Stimulated activated CD4-positive, alpha-beta T cell treated with anti-CD3 and anti-CD28 coated beads, Interleukin-1b, Interleukin-23, amount 100 ng/mL, for 48 hours (primary cell): ENCODE results near the gene PIGL.
"Not testable (repeated sequence)": the region's sequence is repeated elsewhere in the genome, so short reads cannot be mapped to it uniquely, and the experiment has no call there.

Experiments used
- DNase-seq: peaks from one replicate; pipeline ENCODE4 v3.0.0-alpha.2; 2020

The PIGL gene

GRCh38 chr17:16217002-16217635 is at the start of gene PIGL:
PIGL (plus strand) TSS chr17:16217210; CDS start chr17:16217227, 17 bp downstream.
- peak; percentile 90 for DNase-seq

GRCh38 chr17:16171613-16172012 is 45.4 kb upstream of the PIGL start:
- no peak for DNase-seq

- DNase-seq = no peak
These were observed 38.2 kb upstream of the PIGL start for GRCh38 chr17:16178836-16179235.

GRCh38 chr17:16181581-16181980 is 35.4 kb upstream of the PIGL start:
- DNase-seq = no peak

GRCh38 chr17:16187642-16188041 is 29.4 kb upstream of the PIGL start:
- DNase-seq = no peak

GRCh38 chr17:16189791-16190348 is 27.1 kb upstream of the PIGL start:
- DNase-seq = no peak

- DNase-seq = no peak
These were observed 26.2 kb upstream of the PIGL start for GRCh38 chr17:16190703-16191360.

- no peak for DNase-seq
These were observed 25.4 kb upstream of the PIGL start for GRCh38 chr17:16191604-16192003.

- DNase-seq = not testable (repeated sequence)
These were observed 22.6 kb upstream of the PIGL start for GRCh38 chr17:16194307-16194835.

- DNase-seq = no peak
These were observed 19.7 kb upstream of the PIGL start for GRCh38 chr17:16197276-16197675.

GRCh38 chr17:16199093-16199492 is 17.9 kb upstream of the PIGL start:
- no peak for DNase-seq

GRCh38 chr17:16201693-16202131 is 15.3 kb upstream of the PIGL start:
- DNase-seq = not testable (repeated sequence)

GRCh38 chr17:16202554-16203500 is 14.2 kb upstream of the PIGL start:
- DNase-seq = not testable (repeated sequence)

GRCh38 chr17:16204763-16205162 is 12.2 kb upstream of the PIGL start:
- DNase-seq = not testable (repeated sequence)

GRCh38 chr17:16211590-16211989 is 5.4 kb upstream of the PIGL start:
- DNase-seq = no peak

- no peak for DNase-seq
These were observed 4.2 kb upstream of the PIGL start for GRCh38 chr17:16212793-16213192.

GRCh38 chr17:16214190-16215001 is 2.6 kb upstream of the PIGL start:
- no peak for DNase-seq

GRCh38 chr17:16215002-16215272 is 2.1 kb upstream of the PIGL start:
- peak; percentile 39 for DNase-seq

- peak; percentile 91 for DNase-seq
These were observed 1.6 kb upstream of the PIGL start, which contains the start of gene NCOR1 for GRCh38 chr17:16215273-16215964. NCOR1 (minus strand) TSS chr17:16215534; CDS start chr17:16194569, 20,965 bp downstream.

- peak; percentile 43 for DNase-seq
These were observed 1.1 kb upstream of the PIGL start for GRCh38 chr17:16215965-16216316.

GRCh38 chr17:16216341-16217001 is 539 bp upstream of the PIGL start:
- DNase-seq = not testable (repeated sequence)
